Measurements from ENCODE around the gene RAP1GDS1. TPM values are rescaled to one million over a fixed set of nuclear protein-coding genes. Genes with fewer than 3 reads are reported as not detected.

Gene RAP1GDS1
- total and polyA plus RNA-seq, 2 of the 4 experiments (the other 2 are of a cell fraction): 29.0 to 85.1 TPM

DNA sequence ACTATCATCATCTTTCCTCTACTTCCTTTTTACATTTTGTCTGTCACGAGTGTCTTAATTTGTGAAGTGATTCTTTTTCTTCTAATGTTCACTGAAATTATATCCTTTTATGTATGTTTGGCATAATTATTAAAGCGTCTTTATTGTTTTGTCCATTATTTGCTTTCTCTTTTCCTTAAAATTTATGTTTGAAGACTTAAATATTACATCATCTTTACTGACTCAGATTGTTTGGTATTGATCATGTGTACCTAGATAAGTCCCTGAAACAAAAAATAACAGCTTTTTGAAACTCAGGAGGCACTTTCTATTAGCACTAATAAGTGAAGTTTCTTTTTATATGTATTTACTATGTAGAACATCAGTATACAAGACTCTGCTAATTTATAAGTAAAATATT lies 120.1 kb downstream of the RAP1GDS1 start:
- Histone ChIP-seq H2BK5ac (ENCODE audit: low read depth, low read length, poor library complexity, severe bottlenecking) (no peak overlapping the region), H2AFZ (replicated peaks; ENCODE audit: low read length, poor library complexity) (no peak overlapping the region), H4K20me1 (ENCODE audit: insufficient read depth, low read length) (no peaks in the 10 kb centered on the region), H3K14ac (replicated peaks; ENCODE audit: low read depth, low read length) (no peak overlapping the region), H3K4me1 (ENCODE audit: control insufficient read depth, insufficient read depth, low read length) (peaks cover 2% of the 10 kb centered on the region; the same call in 1 of the 2 replicates), H4K91ac (ENCODE audit: insufficient read depth, low read depth, low read length) (no peak overlapping the region), H3K9me1 (ENCODE audit: insufficient read depth, low read length) (no peaks in the 10 kb centered on the region), H3K79me1 (ENCODE audit: low read depth in 1 of 2, low read length in 2 of 2) (peaks cover 3 to 5% of the 10 kb centered on the region in 2 experiments; a peak in 2 of 4 replicates), H4K5ac (ENCODE audit: low read depth, low read length) (no peak overlapping the region), H2BK120ac (ENCODE audit: low read depth, low read length) (no peak overlapping the region), H3K18ac (ENCODE audit: low read depth, low read length) (no peak overlapping the region), H3K23ac (ENCODE audit: low read depth, low read length) (no peak overlapping the region), H3K4me2 (ENCODE audit: low read depth, low read length) (no peak overlapping the region), H3K27ac (ENCODE audit: insufficient read depth, low read length) (no peak overlapping the region), H3K9me3 (ENCODE audit: control insufficient read depth, insufficient read depth, low read length) (no peaks in the 10 kb centered on the region), H2AK9ac (replicated peaks; ENCODE audit: low read depth, low read length, poor library complexity) (no peak overlapping the region), H2AK5ac (ENCODE audit: low read depth, low read length) (no peak overlapping the region), H4K8ac (ENCODE audit: low read depth in 2 of 2, low read length in 2 of 2) (no peak overlapping the region), H3K4ac (ENCODE audit: low read depth, low read length) (no peak overlapping the region), H3K36me3 (ENCODE audit: control insufficient read depth, insufficient read depth, low read length) (no peaks in the 10 kb centered on the region; the same call in 1 of the 2 replicates), H2BK20ac (ENCODE audit: low read depth, low read length) (no peak overlapping the region), H3K4me3 (ENCODE audit: insufficient read depth, low read depth, low read length) (no peak overlapping the region), H3K9ac (ENCODE audit: low read depth, low read length) (no peak overlapping the region), H2BK15ac (ENCODE audit: low read depth, low read length) (no peak overlapping the region), H3K56ac (ENCODE audit: extremely low read depth, insufficient read depth, low read length) (no peak overlapping the region), H3K27me3 (ENCODE audit: control insufficient read depth, insufficient read depth, low read length) (no peaks in the 10 kb centered on the region)
- in situ Hi-C loops (cut with MboI; ENCODE audit: low sequenced_read_pairs) (no loop called here), dilution Hi-C loops (cut with HindIII; ENCODE audit: low sequenced_read_pairs, unreplicated experiment) (no loop called here), intact Hi-C loops (cut with micrococcal nuclease) (loop anchor here (5.0 kb wide), 1 partner anchor 119 kb away; the partner anchor contains the start of gene RAP1GDS1)
- ATAC-seq (ENCODE audit: low read depth): no peak
- no peak for DNase-seq
- no CpG with 5 or more reads among the region's 2 CpGs for WGBS, 2 experiments (ENCODE audit: extremely low coverage in 2 of 2, insufficient read length in 1 of 2)
- ChIA-PET POLR2A (ENCODE audit: unreplicated experiment) (no interaction called here), CTCF (no interaction called here)
- no TSS peak for BruUV-seq (replicated peaks)
- TF ChIP-seq, protein P1, sequence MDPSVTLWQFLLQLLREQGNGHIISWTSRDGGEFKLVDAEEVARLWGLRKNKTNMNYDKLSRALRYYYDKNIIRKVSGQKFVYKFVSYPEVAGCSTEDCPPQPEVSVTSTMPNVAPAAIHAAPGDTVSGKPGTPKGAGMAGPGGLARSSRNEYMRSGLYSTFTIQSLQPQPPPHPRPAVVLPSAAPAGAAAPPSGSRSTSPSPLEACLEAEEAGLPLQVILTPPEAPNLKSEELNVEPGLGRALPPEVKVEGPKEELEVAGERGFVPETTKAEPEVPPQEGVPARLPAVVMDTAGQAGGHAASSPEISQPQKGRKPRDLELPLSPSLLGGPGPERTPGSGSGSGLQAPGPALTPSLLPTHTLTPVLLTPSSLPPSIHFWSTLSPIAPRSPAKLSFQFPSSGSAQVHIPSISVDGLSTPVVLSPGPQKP (IDR thresholded peaks at IDR 0.05; ENCODE audit: borderline replicate concordance, low read depth, low read length): no peak
- TF ChIP-seq CEBPB (IDR thresholded peaks at IDR 0.05; ENCODE audit: low read depth, low read length): peak; percentile 11; the same call in 1 of the 2 replicates
- no peak for TF ChIP-seq FOS (IDR thresholded peaks at IDR 0.05; ENCODE audit: low read depth, low read length)

Measured in IMR-90 (cell line).